Skin of body (tissue), 2 donors: ENCODE results near the gene SLC12A7. TPM values are rescaled to one million over a fixed set of nuclear protein-coding genes. Genes with fewer than 3 reads are reported as not detected.

ENCODE experiments used
- DNase-seq: peaks from one replicate; lab custom pipeline; 2025; lab: John Stamatoyannopoulos, UW
- total RNA-seq: library from RNA; depleted of rRNA; stranded (reverse); fragments of >200 nt; gene quantifications from one replicate; pipeline ENCODE4 v1.2.3, GENCODE V29; 2014

The SLC12A7 gene
- total RNA-seq, 1 donor from 2014 or later, result 13.7 TPM

GRCh38 chr5:1111241-1111726 is 579 bp downstream of the SLC12A7 start:
- no peak for DNase-seq

GRCh38 chr5:1110307-1111240 is 1.3 kb downstream of the SLC12A7 start:
- DNase-seq, result no peak

- DNase-seq, result no peak
Measured at GRCh38 chr5:1109542-1110306, 2.1 kb downstream of the SLC12A7 start.

GRCh38 chr5:1108865-1109174 is 3.0 kb downstream of the SLC12A7 start:
- no peak for DNase-seq

- DNase-seq, result no peak
Measured at GRCh38 chr5:1108023-1108864, 3.6 kb downstream of the SLC12A7 start.

- DNase-seq, result no peak
Measured at GRCh38 chr5:1107167-1108022, 4.5 kb downstream of the SLC12A7 start.

GRCh38 chr5:1106385-1107166 is 5.3 kb downstream of the SLC12A7 start:
- no peak for DNase-seq

- DNase-seq, result no peak
Measured at GRCh38 chr5:1105350-1106265, 6.3 kb downstream of the SLC12A7 start.

GRCh38 chr5:1104327-1105006 is 7.4 kb downstream of the SLC12A7 start:
- no peak for DNase-seq

GRCh38 chr5:1103505-1104326 is 8.1 kb downstream of the SLC12A7 start:
- DNase-seq, result no peak

GRCh38 chr5:1103093-1103492 is 8.8 kb downstream of the SLC12A7 start:
- no peak for DNase-seq

GRCh38 chr5:1101961-1102713 is 9.7 kb downstream of the SLC12A7 start:
- DNase-seq, result no peak

- DNase-seq, result no peak
Measured at GRCh38 chr5:1100664-1101574, 10.9 kb downstream of the SLC12A7 start.

- DNase-seq, result no peak
Measured at GRCh38 chr5:1099926-1100663, 11.8 kb downstream of the SLC12A7 start.
